ENCODE measurements around the gene KRTAP4-6.
"Not testable (repeated sequence)": the region's sequence is repeated elsewhere in the genome, so short reads cannot be mapped to it uniquely, and the experiment has no call there.

Gene KRTAP4-6

GRCh38 chr17:41153856-41154255, 13.5 kb upstream of the KRTAP4-6 start:
- TF ChIP-seq CTCF (IDR thresholded peaks at IDR 0.05; ENCODE audit: borderline replicate concordance, insufficient read depth, low read depth, low read length), result no peak
- no peak overlapping the region for H3K4me3 ChIP-seq (ENCODE audit: low read depth, low read length)

DNA sequence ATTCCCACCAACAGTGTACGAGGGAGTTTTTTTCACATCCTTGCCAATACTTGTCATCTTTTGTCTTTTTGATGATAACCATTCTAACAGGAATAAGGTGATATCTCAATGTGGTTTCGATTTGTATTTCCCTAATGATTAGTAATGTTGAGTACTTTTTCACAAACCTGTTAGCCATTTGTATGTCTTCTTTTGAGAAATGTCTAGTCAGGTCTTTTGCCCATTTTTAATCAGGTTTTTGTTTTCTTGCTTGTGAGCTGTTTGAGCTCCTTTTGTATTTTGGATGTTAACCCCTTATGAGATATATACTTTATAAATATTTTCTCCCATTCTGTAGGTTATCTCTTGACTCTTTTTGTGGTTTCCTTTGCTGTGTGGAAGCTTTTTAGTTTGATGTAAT, 11.2 kb upstream of the KRTAP4-6 start:
- H3K4me3 ChIP-seq (ENCODE audit: low read depth, low read length), result no peak overlapping the region
- no peak for TF ChIP-seq CTCF (IDR thresholded peaks at IDR 0.05; ENCODE audit: borderline replicate concordance, insufficient read depth, low read depth, low read length)

- no peak overlapping the region for H3K4me3 ChIP-seq (ENCODE audit: low read depth, low read length)
- TF ChIP-seq CTCF (IDR thresholded peaks at IDR 0.05; ENCODE audit: borderline replicate concordance, insufficient read depth, low read depth, low read length), result no peak
Observed at GRCh38 chr17:41150026-41150425, 9.7 kb upstream of the KRTAP4-6 start.

- H3K4me3 ChIP-seq (ENCODE audit: low read depth, low read length), result no peak within 1 kb of the TSS
- TF ChIP-seq CTCF (IDR thresholded peaks at IDR 0.05; ENCODE audit: borderline replicate concordance, insufficient read depth, low read depth, low read length), result no peak
Observed at GRCh38 chr17:41149652-41149985, 9.3 kb upstream of the KRTAP4-6 start, which contains the start of gene KRTAP4-5. Gene KRTAP4-5 (minus strand): TSS chr17:41149825. CDS start chr17:41149767, 58 bp downstream.

- H3K4me3 ChIP-seq (ENCODE audit: low read depth, low read length), result not testable (repeated sequence)
Observed at GRCh38 chr17:41148971-41149651, 8.8 kb upstream of the KRTAP4-6 start.

DNA sequence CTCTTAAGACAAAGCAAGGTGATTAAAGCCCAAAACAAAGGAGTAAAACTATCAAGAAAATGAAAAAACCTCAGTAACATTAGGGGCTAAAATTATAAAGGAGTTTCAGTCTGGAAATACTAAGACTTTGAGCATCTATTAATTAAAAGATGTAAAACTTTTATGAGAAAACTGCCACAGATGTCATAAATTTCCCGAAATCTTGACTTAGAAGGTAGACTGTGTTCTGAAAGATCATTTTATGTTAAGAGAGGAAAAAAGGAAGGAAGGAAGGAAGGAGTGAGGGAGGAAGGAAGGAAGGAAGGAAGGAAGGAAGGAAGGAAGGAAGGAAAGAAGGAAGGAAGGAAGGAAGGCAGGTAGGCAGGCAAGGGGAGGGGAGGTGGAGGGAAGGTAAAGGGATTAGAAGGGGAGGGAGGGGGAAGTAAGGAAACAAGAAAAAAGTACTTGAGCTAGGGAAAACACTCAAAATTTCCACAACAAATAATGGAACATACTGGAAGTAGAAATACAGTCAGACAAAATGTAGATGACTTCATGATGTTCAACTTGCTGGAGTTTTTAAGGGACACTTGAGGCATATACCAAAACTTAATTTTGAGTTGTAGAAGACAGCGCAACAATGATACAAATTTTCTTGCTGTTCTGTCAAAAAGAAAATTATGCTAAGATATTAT, 7.3 kb upstream of the KRTAP4-6 start:
- H3K4me3 ChIP-seq (ENCODE audit: low read depth, low read length), result no peak overlapping the region
- TF ChIP-seq CTCF (IDR thresholded peaks at IDR 0.05; ENCODE audit: borderline replicate concordance, insufficient read depth, low read depth, low read length), result no peak

- no peak for TF ChIP-seq CTCF (IDR thresholded peaks at IDR 0.05; ENCODE audit: borderline replicate concordance, insufficient read depth, low read depth, low read length)
- no peak overlapping the region for H3K4me3 ChIP-seq (ENCODE audit: low read depth, low read length)
Observed at GRCh38 chr17:41145261-41145660, 4.9 kb upstream of the KRTAP4-6 start.
